ENCODE data around the gene TWSG1.
"Not testable (repeated sequence)": the region's sequence is repeated elsewhere in the genome, so short reads cannot be mapped to it uniquely, and the experiment has no call there.

Gene TWSG1

DNA sequence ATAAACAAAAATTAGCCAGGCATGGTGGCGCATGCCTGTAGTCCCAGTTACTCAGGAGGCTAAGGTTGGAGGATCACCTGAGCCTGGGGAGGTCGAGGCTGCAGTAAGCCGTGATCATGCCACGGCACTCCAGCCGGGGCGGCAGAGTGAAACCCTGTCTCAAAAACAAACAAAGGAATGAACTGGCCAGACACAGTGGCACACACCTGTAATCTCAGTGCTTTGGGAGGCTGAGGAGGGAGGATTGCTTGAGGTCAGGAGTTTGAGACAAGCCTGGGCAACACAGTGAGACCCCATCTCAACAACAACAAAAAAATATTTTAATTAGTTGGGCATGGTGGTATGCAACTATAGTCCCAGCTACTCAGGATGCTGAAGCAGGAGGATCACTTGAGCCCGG lies 116.3 kb downstream of the TWSG1 start:
- DNase-seq = not testable (repeated sequence)

Measured in nucleus accumbens (tissue), 56 donors.